ENCODE data around the gene PDE8B.
A peak's percentile ranks its signal among the peaks of the same experiment; 100 is the strongest.

PDE8B gene

GRCh38 chr5:77210091-77210963, at the start of gene PDE8B:
Gene PDE8B, plus strand, starts transcription at chr5:77210680. Its CDS starts 246 bp downstream, at chr5:77210926.
- no peak for DNase-seq (ENCODE audit: low read depth)

- no peak for DNase-seq (ENCODE audit: low read depth)
Observed at GRCh38 chr5:77163453-77163852, 47.0 kb upstream of the PDE8B start.

- DNase-seq (ENCODE audit: low read depth), result no peak
Observed at GRCh38 chr5:77167063-77167462, 43.4 kb upstream of the PDE8B start.

- peak; percentile 67 for DNase-seq (ENCODE audit: low read depth)
Observed at GRCh38 chr5:77167695-77168121, 42.8 kb upstream of the PDE8B start.

GRCh38 chr5:77168161-77168878, 42.2 kb upstream of the PDE8B start:
- DNase-seq (ENCODE audit: low read depth), result no peak

- DNase-seq (ENCODE audit: low read depth), result no peak
Observed at GRCh38 chr5:77168879-77169244, 41.6 kb upstream of the PDE8B start.

GRCh38 chr5:77170196-77170890, 40.1 kb upstream of the PDE8B start:
- DNase-seq (ENCODE audit: low read depth), result no peak

DNA sequence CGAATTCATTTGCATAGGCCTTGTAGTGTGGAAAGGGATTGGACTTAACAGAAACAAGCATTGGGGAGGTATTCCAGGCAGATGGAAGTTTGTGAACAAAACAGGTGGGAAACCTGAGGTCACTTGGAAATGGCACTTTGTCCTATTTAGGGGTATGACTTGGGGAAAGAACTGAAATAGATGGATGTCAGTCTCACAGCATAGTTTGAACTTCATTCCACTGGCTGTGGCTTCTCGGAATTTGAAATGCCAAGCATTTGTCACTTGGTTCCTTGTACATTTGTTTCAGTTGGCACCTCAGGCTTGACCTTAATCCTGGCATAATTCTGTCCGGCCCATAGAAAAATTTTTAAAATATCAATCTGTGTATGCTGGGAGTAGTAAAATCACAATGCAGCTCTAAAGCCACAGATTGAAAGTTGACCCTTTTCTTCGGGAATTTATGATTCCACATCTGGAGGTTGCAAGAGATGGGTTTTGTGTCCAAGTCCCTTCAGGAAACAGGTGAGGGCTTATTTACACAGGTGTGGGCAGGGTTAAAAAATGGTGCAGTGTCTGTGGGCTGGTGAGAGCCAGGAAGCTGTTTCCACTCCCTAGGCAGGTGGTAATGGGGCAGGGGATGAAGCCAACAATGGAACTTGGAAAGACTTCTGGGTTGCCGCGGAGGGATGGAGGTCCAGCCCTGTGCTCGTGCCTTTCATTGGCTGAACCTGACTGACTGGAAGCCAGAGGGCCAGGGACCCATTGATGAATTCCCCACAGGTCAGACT, 39.2 kb upstream of the PDE8B start:
- no peak for DNase-seq (ENCODE audit: low read depth)

- no peak for DNase-seq (ENCODE audit: low read depth)
Observed at GRCh38 chr5:77172713-77173328, 37.7 kb upstream of the PDE8B start.

- no peak for DNase-seq (ENCODE audit: low read depth)
Observed at GRCh38 chr5:77174526-77174925, 36.0 kb upstream of the PDE8B start.

DNA sequence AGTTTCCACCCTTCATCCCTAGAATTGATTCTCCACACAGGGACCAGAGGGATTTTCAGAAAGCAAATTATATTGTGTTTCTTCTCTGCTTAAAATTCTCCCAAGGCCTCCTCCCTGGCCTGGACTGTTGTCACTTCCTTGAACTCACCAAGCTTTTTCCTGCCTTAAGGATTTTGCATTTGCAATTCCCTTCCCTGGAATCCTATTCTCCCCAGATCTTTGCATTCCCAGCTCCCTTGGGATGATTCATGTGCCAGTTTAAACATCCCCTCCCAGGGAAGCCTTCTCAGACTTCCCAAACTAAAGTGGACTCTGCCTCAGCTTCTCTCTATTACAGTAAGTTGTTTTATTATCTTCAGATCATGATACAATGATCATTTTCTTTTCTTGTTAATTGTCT, 35.2 kb upstream of the PDE8B start:
- no peak for DNase-seq (ENCODE audit: low read depth)

GRCh38 chr5:77176429-77176828, 34.1 kb upstream of the PDE8B start:
- no peak for DNase-seq (ENCODE audit: low read depth)

GRCh38 chr5:77177576-77177975, 32.9 kb upstream of the PDE8B start:
- DNase-seq (ENCODE audit: low read depth), result no peak

DNA sequence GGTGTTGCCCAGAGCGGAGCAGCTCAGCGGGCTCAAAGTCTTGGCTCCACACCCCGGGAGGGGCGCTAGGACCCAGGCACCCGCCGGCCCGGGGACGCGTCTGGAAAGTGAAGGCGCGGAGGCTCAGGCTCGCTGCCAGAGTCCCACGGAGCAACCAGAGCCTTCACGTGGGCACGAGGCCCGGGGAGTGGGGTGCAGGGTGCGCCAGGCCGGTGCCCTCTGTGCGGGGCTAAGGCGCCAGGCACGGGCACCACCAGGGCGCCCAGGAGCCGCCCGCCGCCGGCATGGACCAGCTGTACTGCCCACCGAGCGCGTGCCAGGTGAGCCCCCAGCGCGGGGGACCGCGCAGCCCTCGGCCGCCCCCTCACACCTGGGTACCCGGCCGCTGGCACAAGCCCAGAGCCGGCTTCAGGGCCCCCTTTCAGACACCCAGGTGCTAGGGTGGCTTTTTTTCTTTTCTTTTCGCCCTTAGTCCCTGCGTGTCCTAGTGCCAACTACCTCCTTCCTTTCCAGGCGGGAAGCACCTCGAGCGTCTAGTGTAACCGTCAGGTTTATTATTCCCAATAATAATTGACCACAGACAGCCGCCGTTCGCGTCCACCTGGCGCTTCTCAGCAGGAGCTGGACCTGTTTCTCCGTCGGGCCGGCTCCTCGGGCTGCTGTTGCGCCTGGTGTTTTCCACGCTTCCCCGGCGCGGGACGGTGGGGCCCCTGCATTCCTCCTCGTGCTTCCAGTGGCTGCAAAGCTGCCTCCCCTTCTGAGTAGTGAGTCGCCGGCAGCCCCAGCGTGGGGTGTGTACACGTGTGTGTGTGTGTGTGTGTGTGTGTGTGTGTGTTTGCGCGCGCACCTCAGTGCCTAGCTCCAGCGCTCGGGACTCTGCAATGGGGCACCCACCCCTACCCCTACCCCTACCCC, 30.1 kb upstream of the PDE8B start:
- DNase-seq (ENCODE audit: low read depth), result no peak

DNA sequence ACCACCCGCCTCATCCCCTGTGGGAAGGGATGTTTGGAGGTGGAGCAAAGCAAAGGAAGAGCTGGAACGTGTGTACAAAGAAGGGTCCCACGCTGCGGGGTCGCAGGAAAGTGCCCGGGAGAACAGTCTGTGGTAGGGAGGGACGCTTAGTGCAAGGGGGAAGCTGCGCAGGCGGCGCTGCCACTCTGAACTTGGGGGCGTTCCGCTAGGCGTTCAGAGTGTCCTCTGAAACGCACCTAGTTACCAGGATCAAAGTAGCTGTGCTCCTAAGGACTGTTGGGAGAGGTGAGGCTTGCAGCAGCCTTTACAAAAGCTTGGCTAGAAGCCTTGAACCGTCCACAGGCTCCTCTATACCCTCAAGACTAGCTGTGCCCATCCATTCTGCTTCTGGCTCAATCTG, 29.3 kb upstream of the PDE8B start:
- DNase-seq (ENCODE audit: low read depth), result no peak

GRCh38 chr5:77181596-77182304, 28.7 kb upstream of the PDE8B start:
- DNase-seq (ENCODE audit: low read depth), result no peak

GRCh38 chr5:77182367-77182766, 28.1 kb upstream of the PDE8B start:
- DNase-seq (ENCODE audit: low read depth), result no peak

GRCh38 chr5:77186652-77187370, 23.7 kb upstream of the PDE8B start:
- no peak for DNase-seq (ENCODE audit: low read depth)

DNA sequence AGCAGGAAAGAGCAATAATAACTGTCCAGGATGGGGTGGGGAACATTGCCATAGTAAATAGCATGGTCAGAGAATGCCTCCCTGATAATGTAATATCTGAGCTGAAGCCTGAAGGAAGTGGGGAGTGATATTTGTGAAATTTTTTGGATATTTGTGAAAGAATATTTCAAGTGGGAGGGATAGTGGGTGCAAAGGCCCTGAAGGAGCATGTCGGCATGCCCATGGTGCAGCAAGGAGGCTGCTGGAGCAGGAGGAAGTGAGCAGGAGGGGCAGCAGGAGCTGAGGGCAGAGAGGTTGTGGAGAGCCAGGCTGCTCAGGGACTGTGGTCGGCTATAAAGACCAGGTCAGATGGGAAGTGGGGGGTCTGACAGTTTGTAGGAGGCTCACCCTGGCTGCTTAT, 21.1 kb upstream of the PDE8B start:
- DNase-seq (ENCODE audit: low read depth), result no peak

Data from non-pigmented ciliary epithelial cell (primary cell).